ENCODE data around the gene ZPR1. TPM values are rescaled to one million over a fixed set of nuclear protein-coding genes. Genes with fewer than 3 reads are reported as not detected.
"Not testable (repeated sequence)": the region's sequence is repeated elsewhere in the genome, so short reads cannot be mapped to it uniquely, and the experiment has no call there.

Gene ZPR1
- total RNA-seq, 1 donor from 2014 or later: 171 TPM

DNA sequence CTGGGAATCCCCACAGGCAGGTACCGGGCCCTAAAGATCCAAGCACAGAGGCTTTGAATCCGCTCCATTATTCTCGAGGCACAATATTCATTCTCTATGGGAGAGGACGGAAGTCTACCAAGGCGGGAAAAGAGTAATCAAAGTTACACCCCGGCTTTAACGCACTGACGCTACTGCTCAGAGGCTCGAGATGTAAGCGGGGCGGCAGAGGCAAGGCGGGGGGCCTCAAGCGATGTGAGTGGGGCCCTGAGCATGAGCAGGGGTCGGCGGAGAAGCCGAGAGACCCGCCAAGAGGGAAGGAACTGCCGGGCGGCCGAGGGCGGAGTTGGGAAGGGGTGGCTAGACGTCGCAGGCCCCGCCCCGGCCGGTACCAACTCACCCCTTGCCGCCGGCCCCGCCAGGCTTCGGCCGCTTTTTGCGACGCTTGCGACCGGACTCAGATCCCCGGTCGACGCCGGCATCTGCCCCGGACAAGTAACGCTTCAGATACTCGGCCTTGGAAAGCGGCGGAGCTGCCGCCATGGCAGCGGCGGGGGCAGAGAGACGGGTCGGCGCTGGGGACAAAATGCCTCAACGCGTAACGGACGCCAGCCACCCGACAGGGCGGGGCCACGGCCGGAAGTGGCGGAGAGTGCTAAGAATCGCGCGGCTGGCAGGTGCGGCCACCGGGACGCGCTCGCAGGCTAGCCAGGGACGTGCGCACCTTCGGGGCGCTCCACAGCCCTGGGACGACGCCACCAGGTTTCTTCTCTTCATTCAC lies 15.2 kb downstream of the ZPR1 start, which contains the start of gene BUD13:
Gene BUD13, minus strand, starts transcription at position 545 of the 760 bp plus-strand sequence. Its CDS starts 23 bp downstream, at position 522.
- intact Hi-C loops (cut with DNase I): loop anchor here (1.0 to 5.0 kb wide), 3 partner anchors 16 to 555 kb away; partner anchors contain the start of genes CEP164, PCSK7, RNF214 and ZPR1
- Histone ChIP-seq H3K4me3 (peak within 1 kb of the TSS; percentile 71 to 82), H3K9me3 (no peaks in the 10 kb centered on the region), H3K27ac (peak within 1 kb of the TSS; percentile 88 to 94), H3K27me3 (no peaks in the 10 kb centered on the region), H3K36me3 (peaks cover 4 to 16% of the 10 kb centered on the region in 2 donors), H3K4me1 (peaks cover 0 to 14% of the 10 kb centered on the region in 2 donors)
- peak; percentile 27 to 91 for DNase-seq (ENCODE audit: low spot score in 2 of 2)
- TF ChIP-seq CTCF (IDR thresholded peaks at IDR 0.05): peak in 1 of 3 experiments; percentile 15

- Histone ChIP-seq H3K27me3 (no peaks in the 10 kb centered on the region), H3K4me1 (peaks cover 0 to 14% of the 10 kb centered on the region in 2 donors), H3K4me3 (peak overlapping the region; percentile 71 to 82), H3K36me3 (peaks cover 0 to 16% of the 10 kb centered on the region in 2 donors), H3K27ac (peak overlapping the region in 1 of 2 donors; percentile 94), H3K9me3 (no peaks in the 10 kb centered on the region)
- no peak for DNase-seq (ENCODE audit: low spot score in 2 of 2)
- intact Hi-C loops (cut with DNase I): loop anchor here (2.0 to 5.0 kb wide), 2 partner anchors 461 to 555 kb away; partner anchors contain the start of genes CEP164, PCSK7 and RNF214
- no peak for TF ChIP-seq CTCF (IDR thresholded peaks at IDR 0.05)
Measured at GRCh38 chr11:116771935-116772334, 15.9 kb downstream of the ZPR1 start.

DNA sequence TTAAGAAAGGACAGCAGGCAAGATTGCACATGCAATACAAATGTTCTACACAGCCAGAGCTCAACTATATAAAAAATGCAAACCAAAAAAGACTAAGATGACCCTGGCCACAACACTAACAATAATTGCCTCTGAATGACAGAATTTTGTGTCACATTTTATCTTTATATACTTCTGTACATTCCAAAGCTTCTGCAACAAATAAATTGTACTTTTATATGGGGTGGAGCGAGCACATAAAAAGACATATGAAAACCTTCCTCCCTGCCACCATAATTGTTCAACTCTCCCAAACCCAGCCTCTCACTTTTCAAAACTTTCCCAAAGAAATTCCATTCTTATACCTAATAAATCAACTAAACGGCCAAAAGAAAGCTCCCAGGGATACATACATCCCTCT lies 25.7 kb downstream of the ZPR1 start:
- no peak overlapping the region for H3K4me3 ChIP-seq
- no peak for TF ChIP-seq CTCF (IDR thresholded peaks at IDR 0.05)
- H3K27ac ChIP-seq: no peak overlapping the region
- H3K27me3 ChIP-seq: no peaks in the 10 kb centered on the region
- H3K36me3 ChIP-seq: peaks cover 52 to 72% of the 10 kb centered on the region in 2 donors
- DNase-seq (ENCODE audit: low spot score in 2 of 2): no peak
- H3K4me1 ChIP-seq: no peaks in the 10 kb centered on the region
- intact Hi-C loops (cut with DNase I): no loop called here
- no peaks in the 10 kb centered on the region for H3K9me3 ChIP-seq

- H3K4me3 ChIP-seq; intact Hi-C loops (cut with DNase I); H3K9me3 ChIP-seq; H3K27ac ChIP-seq; H3K27me3 ChIP-seq; H3K4me1 ChIP-seq; DNase-seq (ENCODE audit: low spot score in 2 of 2): not testable (repeated sequence)
- H3K36me3 ChIP-seq: peaks cover 53 to 76% of the 10 kb centered on the region in 2 donors
Measured at GRCh38 chr11:116756044-116756443, 31.8 kb downstream of the ZPR1 start.

- no peak overlapping the region for H3K4me3 ChIP-seq
- H3K27me3 ChIP-seq: no peaks in the 10 kb centered on the region
- peaks cover 51 to 74% of the 10 kb centered on the region in 2 donors for H3K36me3 ChIP-seq
- DNase-seq (ENCODE audit: low spot score in 2 of 2): no peak
- no peaks in the 10 kb centered on the region for H3K4me1 ChIP-seq
- no peak for TF ChIP-seq CTCF (IDR thresholded peaks at IDR 0.05)
- intact Hi-C loops (cut with DNase I): no loop called here
- no peaks in the 10 kb centered on the region for H3K9me3 ChIP-seq
- no peak overlapping the region for H3K27ac ChIP-seq
Measured at GRCh38 chr11:116750070-116750718, 37.6 kb downstream of the ZPR1 start.

DNA sequence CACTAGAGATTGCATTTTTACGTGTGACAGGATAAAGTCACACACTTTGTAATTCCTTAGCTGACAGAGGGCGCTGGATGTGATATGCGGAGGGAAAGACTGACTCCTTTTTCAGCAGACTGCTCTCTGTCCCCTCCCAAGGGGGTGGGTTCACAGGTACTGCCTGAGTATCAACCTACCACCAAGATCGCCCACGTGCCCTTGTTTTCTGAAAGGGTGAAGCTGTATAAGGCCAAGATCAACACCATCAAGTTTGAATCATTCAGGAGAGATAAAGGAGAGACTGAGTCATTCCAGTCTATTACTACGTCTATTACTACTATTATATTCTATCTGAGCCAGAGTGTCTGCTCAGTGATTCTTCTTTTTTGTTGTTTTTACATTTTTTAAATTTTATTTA lies 45.7 kb downstream of the ZPR1 start:
- Histone ChIP-seq H3K27me3 (no peaks in the 10 kb centered on the region), H3K36me3 (peaks cover 12 to 15% of the 10 kb centered on the region in 2 donors), H3K4me3 (no peak overlapping the region), H3K9me3 (no peaks in the 10 kb centered on the region), H3K4me1 (no peaks in the 10 kb centered on the region), H3K27ac (no peak overlapping the region)
- intact Hi-C loops (cut with DNase I): no loop called here
- no peak for DNase-seq (ENCODE audit: low spot score in 2 of 2)
- no peak for TF ChIP-seq CTCF (IDR thresholded peaks at IDR 0.05)
